WI38 (cell line): ENCODE results near the gene XRN1.

Experiments
- H3K4me3 ChIP-seq: 2 replicates; pipeline ENCODE4 v1.5.1; 2011; ENCODE audit warnings: low read depth, mild to moderate bottlenecking, control low read depth, low read length
- CTCF ChIP-seq: IDR thresholded peaks from 2 replicates; pipeline ENCODE4 v1.5.1; 2012; ENCODE audit warnings: low read depth, mild to moderate bottlenecking, control low read depth, low read length

The XRN1 gene, protein sequence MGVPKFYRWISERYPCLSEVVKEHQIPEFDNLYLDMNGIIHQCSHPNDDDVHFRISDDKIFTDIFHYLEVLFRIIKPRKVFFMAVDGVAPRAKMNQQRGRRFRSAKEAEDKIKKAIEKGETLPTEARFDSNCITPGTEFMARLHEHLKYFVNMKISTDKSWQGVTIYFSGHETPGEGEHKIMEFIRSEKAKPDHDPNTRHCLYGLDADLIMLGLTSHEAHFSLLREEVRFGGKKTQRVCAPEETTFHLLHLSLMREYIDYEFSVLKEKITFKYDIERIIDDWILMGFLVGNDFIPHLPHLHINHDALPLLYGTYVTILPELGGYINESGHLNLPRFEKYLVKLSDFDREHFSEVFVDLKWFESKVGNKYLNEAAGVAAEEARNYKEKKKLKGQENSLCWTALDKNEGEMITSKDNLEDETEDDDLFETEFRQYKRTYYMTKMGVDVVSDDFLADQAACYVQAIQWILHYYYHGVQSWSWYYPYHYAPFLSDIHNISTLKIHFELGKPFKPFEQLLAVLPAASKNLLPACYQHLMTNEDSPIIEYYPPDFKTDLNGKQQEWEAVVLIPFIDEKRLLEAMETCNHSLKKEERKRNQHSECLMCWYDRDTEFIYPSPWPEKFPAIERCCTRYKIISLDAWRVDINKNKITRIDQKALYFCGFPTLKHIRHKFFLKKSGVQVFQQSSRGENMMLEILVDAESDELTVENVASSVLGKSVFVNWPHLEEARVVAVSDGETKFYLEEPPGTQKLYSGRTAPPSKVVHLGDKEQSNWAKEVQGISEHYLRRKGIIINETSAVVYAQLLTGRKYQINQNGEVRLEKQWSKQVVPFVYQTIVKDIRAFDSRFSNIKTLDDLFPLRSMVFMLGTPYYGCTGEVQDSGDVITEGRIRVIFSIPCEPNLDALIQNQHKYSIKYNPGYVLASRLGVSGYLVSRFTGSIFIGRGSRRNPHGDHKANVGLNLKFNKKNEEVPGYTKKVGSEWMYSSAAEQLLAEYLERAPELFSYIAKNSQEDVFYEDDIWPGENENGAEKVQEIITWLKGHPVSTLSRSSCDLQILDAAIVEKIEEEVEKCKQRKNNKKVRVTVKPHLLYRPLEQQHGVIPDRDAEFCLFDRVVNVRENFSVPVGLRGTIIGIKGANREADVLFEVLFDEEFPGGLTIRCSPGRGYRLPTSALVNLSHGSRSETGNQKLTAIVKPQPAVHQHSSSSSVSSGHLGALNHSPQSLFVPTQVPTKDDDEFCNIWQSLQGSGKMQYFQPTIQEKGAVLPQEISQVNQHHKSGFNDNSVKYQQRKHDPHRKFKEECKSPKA (N-terminal part only)

GRCh38 chr3:142447852-142448823 lies at the start of gene XRN1:
TSS of gene XRN1 (minus strand) at chr3:142448037. CDS start at chr3:142447944, 93 bp downstream.
- TF ChIP-seq CTCF: no peak
- peak within 1 kb of the TSS; percentile 89 for H3K4me3 ChIP-seq

GRCh38 chr3:142495103-142495502 lies 47.3 kb upstream of the XRN1 start:
- TF ChIP-seq CTCF: no peak
- H3K4me3 ChIP-seq: no peak overlapping the region

DNA sequence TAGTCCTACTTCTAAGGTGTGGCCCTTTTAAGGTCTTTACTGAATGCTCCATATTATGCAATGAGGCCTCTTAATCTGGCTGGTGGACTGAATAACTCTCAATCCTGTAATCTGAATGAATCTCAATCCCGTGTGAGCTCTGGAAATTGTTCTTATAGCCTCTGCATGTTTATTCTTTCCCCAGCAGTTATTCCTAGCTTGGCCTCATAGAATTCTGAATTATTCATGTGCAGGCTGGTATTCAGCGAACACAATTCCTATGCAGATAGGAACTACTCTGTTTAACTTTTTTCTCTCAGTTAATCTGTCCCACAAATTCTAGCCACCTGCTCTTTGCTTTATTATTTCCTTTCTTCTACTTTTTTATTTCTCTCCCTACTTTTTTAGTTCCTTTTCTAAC lies 44.3 kb upstream of the XRN1 start:
- H3K4me3 ChIP-seq: no peak overlapping the region
- no peak for TF ChIP-seq CTCF

DNA sequence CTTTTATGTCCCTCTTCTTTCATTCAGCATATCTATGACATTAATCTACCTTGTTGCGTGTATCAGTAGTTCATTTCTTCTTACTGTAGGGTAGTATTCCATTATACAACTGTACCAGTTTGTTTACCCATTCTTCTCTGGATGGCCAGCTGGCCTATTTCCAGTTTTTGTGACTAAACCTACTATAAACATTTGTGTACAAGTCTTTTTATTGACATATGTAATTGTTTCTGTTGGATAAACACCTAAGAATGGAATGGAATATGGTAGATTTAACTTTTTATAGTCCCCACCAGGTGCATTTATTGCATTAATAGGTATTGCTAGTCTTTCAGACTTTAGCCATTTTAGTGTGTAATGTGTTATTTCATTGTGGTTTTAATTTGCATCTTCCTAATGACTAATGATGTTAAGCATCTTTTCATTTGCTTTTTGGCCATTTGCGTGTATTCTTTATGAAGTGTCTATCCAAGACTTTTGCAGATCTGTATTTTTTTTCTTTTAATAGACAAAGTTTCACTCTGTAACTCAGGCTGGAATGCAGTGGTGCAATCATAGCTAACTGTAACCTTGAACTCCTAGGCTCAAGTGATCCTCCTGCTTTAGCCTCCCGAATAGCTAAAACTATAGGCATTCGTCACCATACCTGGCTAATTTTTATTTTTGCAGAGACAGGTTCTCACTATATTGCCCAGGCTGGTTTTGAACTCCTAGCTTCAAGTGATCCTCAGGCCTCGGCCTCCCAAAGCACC lies 41.9 kb upstream of the XRN1 start:
- no peak for TF ChIP-seq CTCF

GRCh38 chr3:142484912-142485435 lies 37.1 kb upstream of the XRN1 start:
- TF ChIP-seq CTCF: no peak
- no peak overlapping the region for H3K4me3 ChIP-seq

More for the DNA sequence above, 41.9 kb upstream of the XRN1 start:
- no peak overlapping the region for H3K4me3 ChIP-seq
